SU-DHL-6 (cell line): Measurements from ENCODE around the gene LILRB2.

ENCODE experiments used
- H2AFZ ChIP-seq: fragments of 200-600 bp; sonication (generic); 2 replicates; pipeline ENCODE4 v1.6.1; 2014; ENCODE audit warnings: low read depth, mild to moderate bottlenecking, moderate library complexity, mixed read lengths, antibody characterized with exemption, low read length; ENCODE audit not compliant: severe bottlenecking
- H3F3A ChIP-seq: fragments of 200-600 bp; shearing (Covaris generic); 2 replicates; pipeline ENCODE4 v1.6.0; 2016; ENCODE audit warnings: antibody characterized with exemption, mild to moderate bottlenecking; ENCODE audit not compliant: insufficient read depth
- H3K27ac ChIP-seq: fragments of 200-600 bp; sonication (generic); 2 replicates; pipeline ENCODE4 v1.5.1; 2016; ENCODE audit warnings: low read depth, mild to moderate bottlenecking, low read length, moderate library complexity, mixed read lengths
- H3K27me3 ChIP-seq: fragments of 200-600 bp; sonication (generic), shearing (Covaris generic); 2 replicates; pipeline ENCODE4 v1.6.0; 2014; ENCODE audit warnings: mild to moderate bottlenecking, low read length
- H3K36me3 ChIP-seq: fragments of 200-600 bp; sonication (generic); 2 replicates; pipeline ENCODE4 v1.6.1; 2014; ENCODE audit warnings: mild to moderate bottlenecking, low read length, mixed read lengths
- H3K4me2 ChIP-seq: fragments of 300-600, 200-600 bp; shearing (Covaris generic), sonication (generic); 2 replicates; pipeline ENCODE4 v1.6.0; 2014; ENCODE audit warnings: low read length, low read depth, mild to moderate bottlenecking; ENCODE audit not compliant: poor library complexity, severe bottlenecking
- H3K4me3 ChIP-seq: fragments of 200-600 bp; sonication (generic); 2 replicates; pipeline ENCODE4 v1.5.1; 2014; ENCODE audit warnings: antibody characterized with exemption, low read length, mild to moderate bottlenecking, mixed read lengths; ENCODE audit not compliant: insufficient read depth, poor library complexity, severe bottlenecking
- H3K79me2 ChIP-seq: fragments of 200-600 bp; sonication (generic); 2 replicates; pipeline ENCODE4 v1.6.1; 2014; ENCODE audit warnings: mild to moderate bottlenecking, low read length, moderate library complexity; ENCODE audit not compliant: insufficient read depth
- H3K9ac ChIP-seq: fragments of 200-600 bp; sonication (generic); 2 replicates; pipeline ENCODE4 v1.7.0; 2014; ENCODE audit warnings: mild to moderate bottlenecking, low read length
- H3K9me2 ChIP-seq: fragments of 200-600 bp; sonication (generic); replicated peaks from 2 replicates; pipeline ENCODE4 v1.6.1; 2014; ENCODE audit warnings: low read length; ENCODE audit not compliant: insufficient read depth
- H3K9me3 ChIP-seq: fragments of 200-600 bp; sonication (generic); 2 replicates; pipeline ENCODE4 v1.6.1; 2014; ENCODE audit warnings: low read length, mixed read lengths; ENCODE audit not compliant: insufficient read depth
- H4K20me1 ChIP-seq: fragments of 200-600 bp; sonication (generic); 2 replicates; pipeline ENCODE4 v1.6.1; 2014; ENCODE audit warnings: low read depth, mild to moderate bottlenecking, antibody characterized with exemption, low read length, moderate library complexity, mixed read lengths
- EZH2phosphoT487 ChIP-seq: fragments of 200-600 bp; sonication (generic), shearing (Covaris generic); conservative IDR thresholded peaks from 2 replicates; pipeline ENCODE4 v1.6.1; 2018; ENCODE audit warnings: mild to moderate bottlenecking, antibody characterized with exemption, low read length, moderate library complexity, mixed read lengths
- TF ChIP-seq, protein P1 (sequence below): fragments of 200-600 bp; sonication (generic); IDR thresholded peaks from one replicate; pipeline ENCODE4 v1.5.1; 2017; ENCODE audit warnings: antibody characterized with exemption, mild to moderate bottlenecking, low read length, moderate library complexity; ENCODE audit not compliant: insufficient read depth, poor library complexity, severe bottlenecking

The LILRB2 gene

DNA sequence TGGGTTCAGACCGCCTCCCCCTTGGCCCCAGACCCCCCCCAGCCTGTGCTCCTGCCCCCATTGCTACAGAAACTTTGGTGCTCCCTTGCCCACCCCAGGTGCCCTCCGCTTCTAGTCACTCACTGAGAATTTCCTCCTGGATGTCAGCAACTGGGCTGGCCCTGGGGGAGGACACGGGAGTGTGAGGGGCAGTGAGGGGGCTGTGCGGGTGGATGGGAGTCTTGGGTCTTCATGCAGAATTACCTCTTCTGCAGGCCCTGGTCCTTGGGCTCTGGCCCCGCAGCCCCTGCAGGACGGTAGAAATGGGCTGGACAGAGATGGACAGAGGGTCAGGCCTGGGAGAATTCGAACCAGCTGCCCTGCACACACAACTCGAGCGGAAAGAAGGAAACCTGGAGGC lies 28.7 kb downstream of the LILRB2 start:
- no peak overlapping the region for H3K27ac ChIP-seq
- H3K4me2 ChIP-seq: no peak overlapping the region
- H3K9ac ChIP-seq: no peak overlapping the region
- H3K36me3 ChIP-seq: no peaks in the 10 kb centered on the region
- H3K4me3 ChIP-seq: no peak overlapping the region
- no peaks in the 10 kb centered on the region for H3K27me3 ChIP-seq
- H3K79me2 ChIP-seq: no peaks in the 10 kb centered on the region
- no peaks in the 10 kb centered on the region for H3K9me3 ChIP-seq
- no peaks in the 10 kb centered on the region for H3K9me2 ChIP-seq
- H4K20me1 ChIP-seq: no peaks in the 10 kb centered on the region
- H2AFZ ChIP-seq: no peak overlapping the region
- H3F3A ChIP-seq: no peaks in the 10 kb centered on the region
- TF ChIP-seq, protein P1, sequence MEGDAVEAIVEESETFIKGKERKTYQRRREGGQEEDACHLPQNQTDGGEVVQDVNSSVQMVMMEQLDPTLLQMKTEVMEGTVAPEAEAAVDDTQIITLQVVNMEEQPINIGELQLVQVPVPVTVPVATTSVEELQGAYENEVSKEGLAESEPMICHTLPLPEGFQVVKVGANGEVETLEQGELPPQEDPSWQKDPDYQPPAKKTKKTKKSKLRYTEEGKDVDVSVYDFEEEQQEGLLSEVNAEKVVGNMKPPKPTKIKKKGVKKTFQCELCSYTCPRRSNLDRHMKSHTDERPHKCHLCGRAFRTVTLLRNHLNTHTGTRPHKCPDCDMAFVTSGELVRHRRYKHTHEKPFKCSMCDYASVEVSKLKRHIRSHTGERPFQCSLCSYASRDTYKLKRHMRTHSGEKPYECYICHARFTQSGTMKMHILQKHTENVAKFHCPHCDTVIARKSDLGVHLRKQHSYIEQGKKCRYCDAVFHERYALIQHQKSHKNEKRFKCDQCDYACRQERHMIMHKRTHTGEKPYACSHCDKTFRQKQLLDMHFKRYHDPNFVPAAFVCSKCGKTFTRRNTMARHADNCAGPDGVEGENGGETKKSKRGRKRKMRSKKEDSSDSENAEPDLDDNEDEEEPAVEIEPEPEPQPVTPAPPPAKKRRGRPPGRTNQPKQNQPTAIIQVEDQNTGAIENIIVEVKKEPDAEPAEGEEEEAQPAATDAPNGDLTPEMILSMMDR: no peak
- no peak for TF ChIP-seq EZH2phosphoT487

DNA sequence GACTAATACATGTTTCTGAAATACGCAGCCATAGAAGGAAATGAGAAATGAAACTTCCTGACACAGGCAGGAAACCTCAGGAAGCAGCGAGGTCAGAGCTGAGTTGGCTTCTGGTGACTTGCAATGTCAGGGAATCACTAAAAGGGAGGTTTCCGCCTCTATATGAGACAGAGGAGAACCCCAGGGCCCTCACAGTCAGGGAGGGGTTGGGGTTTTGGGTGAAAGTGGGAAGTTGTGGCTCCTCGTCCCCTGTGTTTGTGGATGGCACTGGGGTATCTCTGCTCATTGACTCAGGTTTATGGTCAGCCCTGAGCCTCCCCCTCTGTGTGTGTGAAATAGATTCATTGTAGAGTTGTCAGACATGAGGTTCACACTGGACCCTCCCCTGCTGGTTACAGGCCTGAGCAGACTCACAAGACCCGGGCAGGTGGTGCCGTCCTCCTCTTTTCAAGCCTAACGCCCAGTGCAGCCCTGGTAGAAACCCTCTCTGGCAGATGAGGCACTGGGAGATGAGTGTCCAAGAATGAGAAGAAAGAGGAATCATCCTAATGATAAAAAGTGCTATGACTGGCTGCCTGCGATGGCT lies 32.8 kb downstream of the LILRB2 start:
- no peaks in the 10 kb centered on the region for H3K9me2 ChIP-seq
- H4K20me1 ChIP-seq: no peaks in the 10 kb centered on the region
- H2AFZ ChIP-seq: no peak overlapping the region
- no peak overlapping the region for H3K4me2 ChIP-seq
- H3K79me2 ChIP-seq: no peaks in the 10 kb centered on the region
- H3K9ac ChIP-seq: no peak overlapping the region
- no peak for TF ChIP-seq EZH2phosphoT487
- TF ChIP-seq, protein P1: no peak
- no peaks in the 10 kb centered on the region for H3K27me3 ChIP-seq
- no peak overlapping the region for H3K4me3 ChIP-seq
- H3K36me3 ChIP-seq: no peaks in the 10 kb centered on the region
- no peaks in the 10 kb centered on the region for H3F3A ChIP-seq
- no peak overlapping the region for H3K27ac ChIP-seq
- H3K9me3 ChIP-seq: no peaks in the 10 kb centered on the region

DNA sequence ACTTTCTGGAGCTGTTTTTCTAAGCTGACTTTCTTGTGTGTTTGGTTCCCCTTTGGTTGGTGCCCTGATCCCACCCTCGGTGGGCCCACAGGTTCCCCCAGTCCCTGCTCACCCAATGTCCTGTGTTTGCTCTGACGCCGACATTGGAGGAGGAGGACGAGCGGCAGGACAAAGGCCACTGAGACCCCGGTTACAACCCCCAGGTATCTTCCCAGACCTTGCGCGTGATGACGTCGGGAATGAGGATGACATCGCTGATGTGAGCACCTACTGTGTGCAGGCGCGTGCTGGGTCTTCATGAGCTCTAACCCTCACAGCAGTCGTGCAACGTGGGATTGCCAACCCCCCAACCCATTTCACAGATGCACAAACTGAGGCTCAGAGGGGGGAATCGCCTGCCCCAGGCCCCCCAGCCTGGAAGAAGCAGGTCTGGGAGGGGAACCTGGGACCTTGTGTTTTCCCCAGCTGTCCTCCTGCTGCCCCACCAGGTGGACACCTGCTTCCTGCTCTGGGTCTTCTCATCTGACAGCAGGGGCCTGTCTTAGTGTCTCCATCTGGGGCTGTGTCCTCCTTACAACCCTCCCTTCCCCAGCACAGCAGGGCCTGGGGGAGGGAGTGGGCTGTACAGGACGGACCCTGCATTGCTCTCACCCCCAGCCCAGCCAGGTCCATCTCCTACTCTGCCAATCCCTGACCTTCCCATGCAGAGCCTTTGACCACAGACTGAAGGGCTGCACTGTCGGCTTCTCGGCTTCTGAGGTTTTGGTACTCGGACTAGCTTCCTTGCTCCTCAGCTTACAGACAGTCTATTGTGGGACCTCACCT lies 33.6 kb downstream of the LILRB2 start:
- TF ChIP-seq, protein P1: no peak
- TF ChIP-seq EZH2phosphoT487: no peak
- H3K9me3 ChIP-seq: no peaks in the 10 kb centered on the region
- H3K27ac ChIP-seq: no peak overlapping the region
- H3K27me3 ChIP-seq: no peaks in the 10 kb centered on the region
- H3K36me3 ChIP-seq: no peaks in the 10 kb centered on the region
- no peaks in the 10 kb centered on the region for H4K20me1 ChIP-seq
- H3K4me2 ChIP-seq: no peak overlapping the region
- H3K9ac ChIP-seq: no peak overlapping the region
- no peaks in the 10 kb centered on the region for H3K79me2 ChIP-seq
- no peaks in the 10 kb centered on the region for H3F3A ChIP-seq
- no peak overlapping the region for H2AFZ ChIP-seq
- H3K9me2 ChIP-seq: no peaks in the 10 kb centered on the region
- H3K4me3 ChIP-seq: no peak overlapping the region
